WTC11 (cell line): ENCODE results near the gene GATC. TPM values are rescaled to one million over a fixed set of nuclear protein-coding genes. Genes with fewer than 3 reads are reported as not detected.

Source experiments
- ATAC-seq: fragments of 200-7000 bp; cut with Tn5 transposase; 2 replicates; pipeline ENCODE4 v1.10.0; 2021; ENCODE audit warnings: mild to moderate bottlenecking, moderate library complexity
- CTCF ChIA-PET: fragments of 300-600 bp; sonication (Branson Sonifier 250); formaldehyde crosslinking; loops from one replicate; lab custom pipeline; 2021; ENCODE audit warnings: antibody characterized with exemption; lab: Charles Lee
- POLR2A ChIA-PET: fragments of 350-600 bp; sonication (Branson Sonifier 250); formaldehyde crosslinking; loops from one replicate; lab custom pipeline; 2021; ENCODE audit warnings: antibody characterized with exemption; lab: Charles Lee
- DNase-seq: peaks from one replicate; pipeline ENCODE4 v3.0.0; 2021; ENCODE audit warnings: low spot score
- H3K27ac Mint-ChIP-seq: 2 replicates; pipeline ENCODE4 v1.8.0; 2021; ENCODE audit warnings: mixed read lengths
- H3K27me3 Mint-ChIP-seq: 2 replicates; pipeline ENCODE4 v1.8.0; 2021; ENCODE audit warnings: low read depth, mild to moderate bottlenecking, moderate library complexity, mixed read lengths
- H3K36me3 Mint-ChIP-seq: 2 replicates; pipeline ENCODE4 v1.8.0; 2021; ENCODE audit warnings: mixed read lengths
- H3K4me1 Mint-ChIP-seq: 2 replicates; pipeline ENCODE4 v1.8.0; 2022; ENCODE audit warnings: mixed read lengths
- H3K4me3 Mint-ChIP-seq: 2 replicates; pipeline ENCODE4 v1.8.0; 2021; ENCODE audit warnings: mild to moderate bottlenecking, moderate library complexity, mixed read lengths
- H3K9me3 Mint-ChIP-seq: 2 replicates; pipeline ENCODE4 v1.8.0; 2021; ENCODE audit warnings: mixed read lengths
- ATF6 ChIP-seq: sonication (generic); formaldehyde crosslinking; IDR thresholded peaks from 2 replicates; pipeline ENCODE4 v1.8.1; 2023; ENCODE audit warnings: mild to moderate bottlenecking, missing genetic modification reagents
- E2F4 ChIP-seq: sonication (generic); formaldehyde crosslinking; IDR thresholded peaks from 2 replicates; pipeline ENCODE4 v1.8.1; 2022; ENCODE audit warnings: low read depth, mild to moderate bottlenecking, moderate library complexity, missing genetic modification reagents, borderline replicate concordance
- ELF4 ChIP-seq: sonication (generic); formaldehyde crosslinking; IDR thresholded peaks from 2 replicates; pipeline ENCODE4 v1.8.1; 2022; ENCODE audit warnings: low read depth, mild to moderate bottlenecking, moderate library complexity, missing genetic modification reagents
- FOXP1 ChIP-seq: sonication (generic); formaldehyde crosslinking; IDR thresholded peaks from 2 replicates; pipeline ENCODE4 v1.8.0; 2022; ENCODE audit warnings: missing genetic modification reagents, mild to moderate bottlenecking, moderate library complexity, borderline replicate concordance
- HMGXB4 ChIP-seq: sonication (generic); formaldehyde crosslinking; IDR thresholded peaks from 2 replicates; pipeline ENCODE4 v1.8.1; 2023; ENCODE audit warnings: mild to moderate bottlenecking, moderate library complexity, missing genetic modification reagents
- JAZF1 ChIP-seq: fragments of 250-450 bp; sonication (Bioruptor Pico); IDR thresholded peaks from 2 replicates; pipeline ENCODE4 v1.9.0; 2021; ENCODE audit warnings: moderate library complexity, mild to moderate bottlenecking, inconsistent platforms
- MAX ChIP-seq: sonication (generic); formaldehyde crosslinking; IDR thresholded peaks from 2 replicates; pipeline ENCODE4 v1.8.0; 2022; ENCODE audit warnings: mild to moderate bottlenecking, missing genetic modification reagents
- MYBL2 ChIP-seq: sonication (generic); formaldehyde crosslinking; IDR thresholded peaks from 2 replicates; pipeline ENCODE4 v1.8.1; 2023; ENCODE audit warnings: mild to moderate bottlenecking, moderate library complexity, missing genetic modification reagents
- NFATC4 ChIP-seq: fragments of 250-450 bp; sonication (Bioruptor Pico); IDR thresholded peaks from 2 replicates; pipeline ENCODE4 v1.9.0; 2021; ENCODE audit warnings: mild to moderate bottlenecking
- NFE2L1 ChIP-seq: sonication (generic); formaldehyde crosslinking; IDR thresholded peaks from 2 replicates; pipeline ENCODE4 v1.8.1; 2023; ENCODE audit warnings: missing genetic modification reagents
- PRRX2 ChIP-seq: fragments of 250-450 bp; sonication (Bioruptor Pico); IDR thresholded peaks from 2 replicates; pipeline ENCODE4 v1.8.0; 2021; ENCODE audit warnings: mild to moderate bottlenecking
- TEAD1 ChIP-seq: sonication (generic); formaldehyde crosslinking; IDR thresholded peaks from 2 replicates; pipeline ENCODE4 v1.8.0; 2022; ENCODE audit warnings: mild to moderate bottlenecking, missing genetic modification reagents
- TP53 ChIP-seq: sonication (generic); formaldehyde crosslinking; IDR thresholded peaks from 2 replicates; pipeline ENCODE4 v1.8.1; 2023; ENCODE audit warnings: mild to moderate bottlenecking, missing genetic modification reagents
- ZNF121 ChIP-seq: sonication (generic); formaldehyde crosslinking; IDR thresholded peaks from 2 replicates; pipeline ENCODE4 v1.8.0; 2023; ENCODE audit warnings: missing genetic modification reagents
- ZNF263 ChIP-seq: sonication (generic); formaldehyde crosslinking; IDR thresholded peaks from 2 replicates; pipeline ENCODE4 v1.8.1; 2022; ENCODE audit warnings: low read depth, mild to moderate bottlenecking, moderate library complexity, missing genetic modification reagents
- ZNF416 ChIP-seq: fragments of 250-450 bp; sonication (Bioruptor Pico); IDR thresholded peaks from 2 replicates; pipeline ENCODE4 v1.9.0; 2021; ENCODE audit warnings: mild to moderate bottlenecking, inconsistent platforms
- ZNF423 ChIP-seq: fragments of 250-450 bp; sonication (Bioruptor Pico); IDR thresholded peaks from 2 replicates; pipeline ENCODE4 v2.1.2; 2022; ENCODE audit warnings: mild to moderate bottlenecking, moderate library complexity
- ZNF671 ChIP-seq: fragments of 250-450 bp; sonication (Bioruptor Pico); IDR thresholded peaks from 2 replicates; pipeline ENCODE4 v1.8.0; 2021; ENCODE audit warnings: mild to moderate bottlenecking
- ZSCAN18 ChIP-seq: fragments of 250-450 bp; sonication (Bioruptor Pico); IDR thresholded peaks from 2 replicates; pipeline ENCODE4 v2.1.2; 2022; ENCODE audit warnings: mild to moderate bottlenecking, moderate library complexity
- total RNA-seq: library from RNA; stranded (reverse); gene quantifications from 3 replicates; pipeline ENCODE4 v1.2.3, GENCODE V29; 2021
- TF ChIP-seq, protein P1 (sequence below): sonication (generic); formaldehyde crosslinking; IDR thresholded peaks from 2 replicates; pipeline ENCODE4 v1.8.1; 2023; ENCODE audit warnings: mild to moderate bottlenecking, missing genetic modification reagents, moderate library complexity
- TF ChIP-seq, protein P2 (sequence below): sonication (generic); formaldehyde crosslinking; IDR thresholded peaks from 2 replicates; pipeline ENCODE4 v1.8.1; 2022; ENCODE audit warnings: low read depth, missing genetic modification reagents, borderline replicate concordance
- TF ChIP-seq, protein P3 (sequence below): sonication (generic); formaldehyde crosslinking; IDR thresholded peaks from 2 replicates; pipeline ENCODE4 v1.8.0; 2022; ENCODE audit warnings: mild to moderate bottlenecking, missing genetic modification reagents

The GATC gene
- total RNA-seq, 1 experiment from 2014 or later, result 33.9 TPM

DNA sequence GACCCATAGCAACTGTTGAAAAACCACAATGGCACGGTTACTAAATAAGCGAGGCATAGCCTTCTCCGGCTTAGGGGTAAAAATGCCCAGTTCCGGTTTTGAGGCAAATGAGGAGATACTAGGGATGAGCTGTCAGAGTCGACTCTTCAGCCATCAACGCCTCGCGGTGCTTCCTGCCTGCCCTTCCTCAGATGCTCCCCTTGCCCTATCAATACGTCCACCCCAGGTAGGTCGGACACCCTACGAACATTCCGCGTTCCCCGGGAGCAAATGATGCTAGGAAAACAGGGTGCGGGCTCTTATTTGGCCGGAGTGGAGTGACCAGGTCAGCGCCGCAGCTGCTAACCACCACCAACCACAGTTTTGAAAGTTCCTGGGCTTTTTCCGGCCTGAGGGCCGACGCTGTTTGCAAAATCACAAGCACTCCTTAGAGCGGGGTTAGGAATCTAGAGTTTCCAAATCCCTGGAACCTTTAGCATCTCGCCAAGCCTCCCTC lies 22.1 kb downstream of the GATC start (continued):
- TF ChIP-seq MAX (CRISPR knock-in tag), result 0 out of 2 replicates have a peak, but pooled peaks have one; percentile 14

DNA sequence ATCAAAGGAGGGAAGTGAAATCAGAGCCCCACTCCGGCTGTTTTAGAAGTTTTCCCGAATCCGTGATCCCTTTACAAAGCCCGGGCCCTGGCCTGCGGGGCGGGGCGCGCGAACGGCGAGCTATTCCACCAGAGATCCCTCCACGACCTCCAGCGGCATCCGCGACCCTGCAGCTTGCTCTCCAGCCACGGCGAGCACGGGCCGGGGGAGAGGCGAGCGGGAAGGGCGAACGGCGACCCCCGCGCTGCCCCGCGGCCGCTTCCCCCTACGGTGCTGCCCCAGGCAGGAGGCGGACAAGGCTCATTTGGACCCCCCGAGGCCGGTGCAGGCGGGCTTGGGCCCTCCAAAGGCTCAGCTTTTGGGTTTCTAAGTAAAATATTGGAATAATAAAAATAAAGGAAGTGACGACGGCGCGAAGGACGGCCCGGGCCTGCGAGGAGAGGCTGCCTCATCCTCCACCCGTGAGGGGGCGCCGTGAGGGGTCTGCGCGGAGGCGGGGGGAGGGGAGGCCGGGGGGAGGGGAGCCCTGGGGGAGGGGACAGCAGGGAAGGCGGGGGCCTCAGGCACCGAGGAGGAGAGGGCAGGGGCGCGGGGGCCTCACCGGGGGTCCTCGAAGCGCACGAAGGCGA lies 22.7 kb downstream of the GATC start:
- Mint-ChIP-seq H3K27me3 (no peaks in the 10 kb centered on the region), H3K9me3 (no peaks in the 10 kb centered on the region), H3K4me1 (peaks cover 26% of the 10 kb centered on the region), H3K36me3 (peaks cover 28% of the 10 kb centered on the region), H3K4me3 (peak overlapping the region; percentile 87), H3K27ac (0 out of 2 replicates have a peak overlapping the region, but pooled peaks have one; percentile 86)
- ChIA-PET CTCF (interaction anchor here (0.7 to 3.4 kb wide), 18 partner anchors 11 to 240 kb away, joined by 3 to 44 read pairs (median 5); partner anchors contain the start of genes COQ5, COX6A1, DYNLL1 and PLA2G1B), POLR2A (interaction anchor here (1.3 to 2.7 kb wide), 2 partner anchors 27 to 113 kb away, joined by 4 to 9 read pairs; partner anchors contain the start of genes DYNLL1 and POP5)
- ATAC-seq (peak; percentile 10), DNase-seq (no peak)
- TF ChIP-seq, protein P1, sequence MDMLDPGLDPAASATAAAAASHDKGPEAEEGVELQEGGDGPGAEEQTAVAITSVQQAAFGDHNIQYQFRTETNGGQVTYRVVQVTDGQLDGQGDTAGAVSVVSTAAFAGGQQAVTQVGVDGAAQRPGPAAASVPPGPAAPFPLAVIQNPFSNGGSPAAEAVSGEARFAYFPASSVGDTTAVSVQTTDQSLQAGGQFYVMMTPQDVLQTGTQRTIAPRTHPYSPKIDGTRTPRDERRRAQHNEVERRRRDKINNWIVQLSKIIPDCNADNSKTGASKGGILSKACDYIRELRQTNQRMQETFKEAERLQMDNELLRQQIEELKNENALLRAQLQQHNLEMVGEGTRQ, result no peak
- TF ChIP-seq TP53 (CRISPR knock-in tag) (no peak; the same call in 1 of the 2 replicates), PRRX2 (CRISPR knock-in tag) (no peak), ZNF423 (no peak), MYBL2 (CRISPR knock-in tag) (peak; percentile 48; the same call in 1 of the 2 replicates), ZNF263 (CRISPR knock-in tag) (no peak), E2F4 (CRISPR knock-in tag) (no peak), TEAD1 (CRISPR knock-in tag) (no peak), HMGXB4 (CRISPR knock-in tag) (peak; percentile 49; the same call in 1 of the 2 replicates)
- TF ChIP-seq, protein P2, sequence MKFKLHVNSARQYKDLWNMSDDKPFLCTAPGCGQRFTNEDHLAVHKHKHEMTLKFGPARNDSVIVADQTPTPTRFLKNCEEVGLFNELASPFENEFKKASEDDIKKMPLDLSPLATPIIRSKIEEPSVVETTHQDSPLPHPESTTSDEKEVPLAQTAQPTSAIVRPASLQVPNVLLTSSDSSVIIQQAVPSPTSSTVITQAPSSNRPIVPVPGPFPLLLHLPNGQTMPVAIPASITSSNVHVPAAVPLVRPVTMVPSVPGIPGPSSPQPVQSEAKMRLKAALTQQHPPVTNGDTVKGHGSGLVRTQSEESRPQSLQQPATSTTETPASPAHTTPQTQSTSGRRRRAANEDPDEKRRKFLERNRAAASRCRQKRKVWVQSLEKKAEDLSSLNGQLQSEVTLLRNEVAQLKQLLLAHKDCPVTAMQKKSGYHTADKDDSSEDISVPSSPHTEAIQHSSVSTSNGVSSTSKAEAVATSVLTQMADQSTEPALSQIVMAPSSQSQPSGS, result no peak

GRCh38 chr12:120469450-120470149 lies 23.4 kb downstream of the GATC start, which contains the start of gene SRSF9:
SRSF9 (minus strand) TSS chr12:120469748; CDS start chr12:120469609, 139 bp downstream.
- ChIA-PET POLR2A (interaction anchor here (0.6 to 2.7 kb wide), 3 partner anchors 27 to 112 kb away, joined by 3 to 9 read pairs (median 4); partner anchors contain the start of genes DYNLL1 and POP5), CTCF (interaction anchor here (0.7 to 3.4 kb wide), 29 partner anchors 10 to 241 kb away, joined by 3 to 22 read pairs (median 4); partner anchors contain the start of genes COQ5, COX6A1, DYNLL1 and PLA2G1B)
- DNase-seq (peak; percentile 95), ATAC-seq (peak; percentile 86)
- Mint-ChIP-seq H3K27me3 (no peaks in the 10 kb centered on the region), H3K36me3 (peaks cover 22% of the 10 kb centered on the region), H3K4me1 (peaks cover 30% of the 10 kb centered on the region), H3K27ac (peak within 1 kb of the TSS; percentile 92), H3K4me3 (peak within 1 kb of the TSS; percentile 87), H3K9me3 (no peaks in the 10 kb centered on the region)
- no peak for TF ChIP-seq ZNF121 (CRISPR knock-in tag)
- TF ChIP-seq ZNF416 (CRISPR knock-in tag), result no peak
- TF ChIP-seq ATF6 (CRISPR knock-in tag), result no peak
- TF ChIP-seq ZSCAN18 (CRISPR knock-in tag), result no peak
- TF ChIP-seq, protein P3, sequence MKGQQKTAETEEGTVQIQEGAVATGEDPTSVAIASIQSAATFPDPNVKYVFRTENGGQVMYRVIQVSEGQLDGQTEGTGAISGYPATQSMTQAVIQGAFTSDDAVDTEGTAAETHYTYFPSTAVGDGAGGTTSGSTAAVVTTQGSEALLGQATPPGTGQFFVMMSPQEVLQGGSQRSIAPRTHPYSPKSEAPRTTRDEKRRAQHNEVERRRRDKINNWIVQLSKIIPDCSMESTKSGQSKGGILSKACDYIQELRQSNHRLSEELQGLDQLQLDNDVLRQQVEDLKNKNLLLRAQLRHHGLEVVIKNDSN (CRISPR knock-in tag), result no peak
- TF ChIP-seq NFE2L1 (CRISPR knock-in tag), result no peak
- TF ChIP-seq FOXP1, result peak; percentile 80; the same call in 1 of the 2 replicates
- no peak for TF ChIP-seq ZNF671 (CRISPR knock-in tag)
- TF ChIP-seq ELF4 (CRISPR knock-in tag), result no peak
- TF ChIP-seq NFATC4 (CRISPR knock-in tag), result no peak
- TF ChIP-seq JAZF1 (CRISPR knock-in tag), result no peak
- TF ChIP-seq ZNF263 (CRISPR knock-in tag), result no peak
